Measurements from ENCODE around the gene PPP1R12A.
"Not testable (repeated sequence)": the region's sequence is repeated elsewhere in the genome, so short reads cannot be mapped to it uniquely, and the experiment has no call there.

The PPP1R12A gene

GRCh38 chr12:79835377-79835843, 99.5 kb downstream of the PPP1R12A start:
- no peak for DNase-seq

DNA sequence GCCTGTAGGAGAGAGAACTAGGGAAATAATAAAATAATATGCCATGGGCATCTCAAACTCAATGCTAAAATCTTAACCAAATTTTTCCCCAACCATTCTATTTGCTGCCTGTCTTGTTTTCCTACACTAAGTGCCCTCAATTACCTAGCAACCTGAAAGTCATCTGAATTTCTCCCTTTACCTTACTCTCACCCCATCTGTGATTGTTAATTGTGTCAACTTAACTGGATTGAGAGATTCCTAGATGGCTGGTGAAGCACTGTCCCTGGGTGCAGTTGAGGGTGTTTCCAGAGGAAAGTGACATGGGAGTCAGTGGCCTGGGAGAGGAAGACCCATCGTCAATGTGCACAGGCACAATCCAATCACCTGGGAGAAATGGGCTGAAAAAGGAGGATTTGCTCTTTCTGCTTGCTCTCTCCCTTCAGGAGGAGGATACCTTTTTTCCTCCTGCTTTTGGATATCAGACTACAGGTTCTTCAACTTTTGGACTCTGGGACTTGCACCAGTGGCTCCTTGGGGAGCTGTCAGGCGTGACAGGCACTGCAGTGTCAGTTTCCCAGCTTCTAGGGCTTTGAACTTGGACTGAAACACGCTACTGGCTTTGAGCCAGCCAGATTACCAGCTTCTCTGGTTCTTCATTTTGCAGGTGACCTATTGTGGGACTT, 100.1 kb downstream of the PPP1R12A start:
- no peak for DNase-seq

GRCh38 chr12:79830440-79830839, 104.5 kb downstream of the PPP1R12A start:
- DNase-seq = no peak

DNA sequence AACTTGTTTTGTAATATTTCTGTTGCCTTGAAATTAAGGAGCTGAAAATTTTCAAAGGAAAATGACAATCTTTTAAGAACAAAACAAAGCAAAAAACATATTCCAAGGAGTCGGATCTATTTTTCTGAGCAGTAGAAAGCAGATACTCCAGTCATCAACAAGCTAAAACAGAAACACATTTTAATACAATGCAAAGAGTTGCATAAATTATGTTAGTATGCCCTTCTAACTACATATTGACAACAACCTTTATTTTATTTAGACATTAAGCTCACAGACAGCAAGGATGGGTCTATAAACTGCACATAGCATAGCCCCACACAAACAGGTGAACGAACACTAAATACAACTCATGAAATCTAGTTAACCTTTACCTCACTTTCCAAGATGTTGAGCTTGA, 106.0 kb downstream of the PPP1R12A start:
- no peak for DNase-seq

GRCh38 chr12:79827484-79827883, 107.4 kb downstream of the PPP1R12A start:
- no peak for DNase-seq

- DNase-seq = no peak
Measured at GRCh38 chr12:79826267-79827128, 108.4 kb downstream of the PPP1R12A start.

DNA sequence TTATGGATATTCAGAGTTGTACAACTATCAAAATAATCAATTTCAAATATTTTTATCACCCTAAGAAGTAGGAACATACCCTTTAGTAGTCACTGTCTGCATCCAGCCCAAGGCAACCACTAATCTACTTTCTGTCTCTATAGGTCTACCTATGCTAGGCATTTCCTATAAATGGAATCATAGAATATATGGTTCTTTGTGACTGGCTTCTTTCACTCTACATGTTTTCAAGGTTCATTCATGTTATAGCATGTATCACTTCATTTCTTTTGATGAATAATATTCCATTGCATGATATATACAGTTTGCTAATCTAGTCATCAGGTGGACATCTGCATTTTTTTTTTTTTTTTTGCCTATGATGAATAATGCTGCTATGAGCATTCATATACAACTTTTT, 112.4 kb downstream of the PPP1R12A start:
- DNase-seq = no peak

GRCh38 chr12:79818856-79819255, 116.0 kb downstream of the PPP1R12A start:
- DNase-seq = no peak

DNA sequence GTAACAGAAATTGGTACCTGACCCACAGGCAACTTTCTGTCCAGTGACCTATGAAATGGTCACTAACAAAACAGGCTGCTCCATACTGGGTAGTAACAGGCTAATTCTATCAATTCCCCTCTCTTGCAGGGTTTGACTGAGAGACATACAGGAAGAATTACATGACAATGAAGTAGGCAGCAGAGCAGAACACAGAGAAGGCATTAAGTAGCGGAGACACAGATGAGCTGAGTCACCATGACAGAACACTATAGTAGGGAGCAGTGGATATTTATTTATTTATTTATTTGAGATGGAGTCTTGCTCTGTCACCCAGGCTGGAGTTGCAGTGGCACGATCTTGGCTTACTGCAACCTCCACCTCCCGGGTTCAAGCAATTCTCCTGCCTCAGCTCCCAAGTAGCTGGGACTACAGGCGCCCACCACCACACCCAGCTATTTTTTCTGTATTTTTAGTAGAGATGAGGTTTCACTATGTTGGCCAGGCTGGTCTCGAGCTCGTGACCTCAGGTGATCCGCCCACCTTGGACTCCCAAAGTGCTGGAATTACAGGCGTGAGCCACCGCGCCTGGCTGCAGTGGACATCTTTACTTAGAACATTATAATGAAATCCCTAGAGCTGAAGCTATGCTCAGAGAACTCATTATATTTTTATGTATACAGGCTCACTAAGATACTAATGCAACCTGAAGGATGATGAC, 150.4 kb downstream of the PPP1R12A start:
- DNase-seq = not testable (repeated sequence)

- no peak for DNase-seq
Measured at GRCh38 chr12:79782172-79782900, 152.6 kb downstream of the PPP1R12A start.

- DNase-seq = peak; percentile 40
Measured at GRCh38 chr12:79778802-79779448, 156.0 kb downstream of the PPP1R12A start.

GRCh38 chr12:79776111-79776510, 158.8 kb downstream of the PPP1R12A start:
- DNase-seq = no peak

DNA sequence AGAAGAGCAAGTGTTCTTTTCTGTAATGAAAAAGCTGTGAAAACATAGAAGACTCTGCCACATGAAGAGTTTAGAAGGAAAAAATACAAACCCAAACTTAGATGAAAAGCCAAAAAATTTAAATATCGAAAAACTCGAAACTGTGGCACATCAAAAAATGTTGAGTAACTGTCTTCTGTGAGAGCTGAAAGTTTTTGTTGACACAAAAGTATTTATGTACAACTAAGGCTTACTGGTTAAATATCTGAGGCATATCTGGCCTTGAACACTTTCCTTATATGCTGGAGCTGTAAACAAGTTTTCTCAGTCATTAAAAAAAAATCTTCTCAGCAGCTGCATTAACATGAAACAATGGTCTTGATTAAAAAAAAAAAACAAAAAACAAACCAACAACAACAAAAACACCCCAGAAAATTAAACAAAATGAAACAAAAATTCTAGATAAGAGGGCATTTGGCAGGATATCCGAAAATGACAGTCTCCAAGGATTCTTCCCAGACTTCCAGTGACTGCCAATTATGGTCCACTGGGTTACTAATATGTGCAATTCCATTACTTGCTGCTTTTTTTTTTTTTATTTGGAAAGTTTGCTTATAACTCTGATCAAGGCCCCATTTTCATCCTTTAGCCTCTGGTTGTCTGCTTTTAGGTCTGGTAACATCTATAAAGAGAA, 159.4 kb downstream of the PPP1R12A start:
- no peak for DNase-seq

DNA sequence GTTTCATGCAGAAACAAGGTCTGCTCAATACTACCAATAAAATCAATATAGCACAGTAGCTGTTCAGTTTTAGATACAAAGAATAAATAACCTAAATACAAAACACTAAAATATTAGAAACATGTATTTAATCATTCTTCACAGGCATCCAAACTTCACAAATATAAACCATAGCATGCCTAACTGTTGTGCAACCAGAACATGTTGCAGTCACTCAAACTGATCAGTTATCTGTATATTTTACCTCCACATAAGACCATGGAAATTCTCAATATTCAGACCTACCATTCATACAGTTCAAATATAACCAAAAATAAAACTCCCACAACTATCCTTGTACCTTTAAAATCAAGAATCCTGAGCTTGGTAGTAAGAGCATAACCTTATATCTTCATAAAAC, 161.0 kb downstream of the PPP1R12A start:
- DNase-seq = no peak

- DNase-seq = no peak
Measured at GRCh38 chr12:79769860-79770485, 164.9 kb downstream of the PPP1R12A start.

GRCh38 chr12:79769189-79769859, 165.6 kb downstream of the PPP1R12A start:
- no peak for DNase-seq

DNA sequence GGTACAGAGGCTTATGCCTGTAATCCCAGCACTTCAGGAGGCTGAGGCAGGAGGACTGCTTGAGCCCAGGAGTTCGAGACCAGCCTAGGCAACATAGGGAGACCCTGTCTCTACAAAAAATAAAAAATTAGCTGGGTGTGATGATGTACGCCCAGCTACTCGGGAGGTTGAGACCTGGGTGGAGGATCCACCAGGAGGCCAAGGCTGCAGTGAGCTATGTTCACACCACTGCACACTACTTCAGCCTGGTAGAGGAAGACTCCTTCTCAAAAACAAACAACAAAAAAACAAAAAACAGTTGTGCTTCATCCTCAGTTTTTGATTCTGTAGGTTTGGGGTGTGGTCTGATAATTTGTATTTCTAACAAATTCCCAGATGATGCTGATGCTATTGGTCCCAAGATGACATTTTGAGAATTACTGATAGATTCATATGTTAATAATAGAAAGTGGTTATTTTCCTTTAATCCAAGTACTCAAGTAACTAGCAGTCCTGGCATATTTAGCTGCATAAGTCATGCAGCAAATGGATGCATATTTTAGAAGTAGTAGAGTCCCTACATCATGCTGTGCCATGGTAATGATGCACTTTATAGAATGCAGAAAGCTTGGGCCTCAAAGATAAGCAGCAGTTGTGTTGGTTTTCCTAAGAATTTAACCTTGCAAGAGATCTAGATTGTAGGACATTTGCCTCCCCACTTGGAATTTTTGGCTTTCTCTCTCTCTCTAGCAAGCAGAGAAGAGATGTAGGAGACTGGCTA, 168.0 kb downstream of the PPP1R12A start:
- no peak for DNase-seq

- DNase-seq = no peak
Measured at GRCh38 chr12:79765157-79765556, 169.7 kb downstream of the PPP1R12A start.

GRCh38 chr12:79764641-79765040, 170.3 kb downstream of the PPP1R12A start:
- no peak for DNase-seq

Data from NCI-H1436 treated with DMSO at 0.1 percent for 48 hours (cell line).